IMR-90 (cell line): ENCODE measurements around the gene CHPT1. TPM values are rescaled to one million over a fixed set of nuclear protein-coding genes. Genes with fewer than 3 reads are reported as not detected.

ENCODE experiments used
- ATAC-seq: fragments of 200-7000 bp; cut with Tn5 transposase; 2 replicates; pipeline ENCODE4 v1.9.1; 2020; ENCODE audit warnings: low read depth, mild to moderate bottlenecking, moderate library complexity
- BruUV-seq: library from RNA; stranded (reverse); fragments of 400-500 nt; replicated peaks from 2 replicates; lab custom pipeline; 2021; lab: Mats Ljungman, UMichigan
- CTCF ChIA-PET: fragments of 300-600 bp; formaldehyde crosslinking; extraction: SDS; loops from one replicate; lab custom pipeline; 2021; ENCODE audit warnings: antibody characterized with exemption; lab: Yijun Ruan, JAX
- POLR2A ChIA-PET: fragments of 300-600 bp; sonication (Branson Sonifier 250); formaldehyde crosslinking; loops from one replicate; lab custom pipeline; 2022; ENCODE audit warnings: antibody characterized with exemption; ENCODE audit not compliant: unreplicated experiment; lab: Charles Lee
- DNase-seq: peaks from one replicate; pipeline ENCODE4 v3.0.0; 2013
- H2AFZ ChIP-seq: replicated peaks from 2 replicates; pipeline ENCODE3; 2013; ENCODE audit warnings: low read length, mild to moderate bottlenecking; ENCODE audit not compliant: poor library complexity
- H2AK5ac ChIP-seq: 2 replicates; pipeline ENCODE4 v1.6.1; 2013; ENCODE audit warnings: low read depth, low read length, inconsistent platforms
- H2AK9ac ChIP-seq: replicated peaks from 2 replicates; pipeline ENCODE3; 2013; ENCODE audit warnings: mild to moderate bottlenecking, low read depth, low read length, moderate library complexity; ENCODE audit not compliant: poor library complexity
- H2BK120ac ChIP-seq: 2 replicates; pipeline ENCODE4 v1.6.1; 2013; ENCODE audit warnings: low read depth, low read length, inconsistent platforms
- H2BK15ac ChIP-seq: 3 replicates; pipeline ENCODE4 v1.6.1; 2013; ENCODE audit warnings: low read depth, low read length, inconsistent platforms
- H2BK20ac ChIP-seq: 2 replicates; pipeline ENCODE4 v1.6.1; 2013; ENCODE audit warnings: low read depth, mild to moderate bottlenecking, inconsistent platforms, low read length, moderate library complexity
- H2BK5ac ChIP-seq: 2 replicates; pipeline ENCODE4 v1.6.1; 2013; ENCODE audit warnings: mild to moderate bottlenecking, low read depth, low read length, inconsistent platforms; ENCODE audit not compliant: poor library complexity, severe bottlenecking
- H3K14ac ChIP-seq: replicated peaks from 2 replicates; pipeline ENCODE4 v1.6.1; 2013; ENCODE audit warnings: low read depth, low read length, inconsistent platforms
- H3K18ac ChIP-seq: 2 replicates; pipeline ENCODE4 v1.6.1; 2013; ENCODE audit warnings: low read depth, low read length, control low read depth
- H3K23ac ChIP-seq: 2 replicates; pipeline ENCODE4 v1.6.1; 2013; ENCODE audit warnings: low read depth, low read length, inconsistent platforms
- H3K27ac ChIP-seq: 2 replicates; pipeline ENCODE4 v1.5.1; 2013; ENCODE audit warnings: mild to moderate bottlenecking, control low read depth, low read length; ENCODE audit not compliant: insufficient read depth
- H3K27me3 ChIP-seq: 2 replicates; pipeline ENCODE4 v1.6.1; 2013; ENCODE audit warnings: low read length; ENCODE audit not compliant: control insufficient read depth, insufficient read depth
- H3K36me3 ChIP-seq: 2 replicates; pipeline ENCODE4 v1.6.1; 2013; ENCODE audit warnings: low read length, mixed read lengths; ENCODE audit not compliant: control insufficient read depth, insufficient read depth
- H3K4ac ChIP-seq: 2 replicates; pipeline ENCODE4 v1.6.1; 2013; ENCODE audit warnings: low read depth, low read length, inconsistent platforms
- H3K4me1 ChIP-seq: 2 replicates; pipeline ENCODE4 v1.6.1; 2013; ENCODE audit warnings: low read length, mixed read lengths; ENCODE audit not compliant: control insufficient read depth, insufficient read depth
- H3K4me2 ChIP-seq: 2 replicates; pipeline ENCODE4 v1.6.1; 2013; ENCODE audit warnings: low read depth, mild to moderate bottlenecking, control low read depth, low read length, moderate library complexity
- H3K4me3 ChIP-seq: 2 replicates; pipeline ENCODE4 v1.5.1; 2013; ENCODE audit warnings: low read depth, mild to moderate bottlenecking, control low read depth, low read length, moderate library complexity; ENCODE audit not compliant: insufficient read depth
- H3K56ac ChIP-seq: 2 replicates; pipeline ENCODE4 v1.6.1; 2013; ENCODE audit warnings: low read length, inconsistent platforms; ENCODE audit not compliant: insufficient read depth; ENCODE audit errors: extremely low read depth
- H3K79me1 ChIP-seq, 2 experiments: 2 replicates each; pipeline ENCODE4 v1.6.1; 2013; ENCODE audit warnings: low read length in 2 of 2, inconsistent platforms in 1 of 2, low read depth in 1 of 2
- H3K9ac ChIP-seq: 2 replicates; pipeline ENCODE4 v1.6.1; 2013; ENCODE audit warnings: low read depth, low read length, control low read depth
- H3K9me1 ChIP-seq: 2 replicates; pipeline ENCODE4 v1.6.1; 2013; ENCODE audit warnings: low read length, inconsistent platforms; ENCODE audit not compliant: insufficient read depth
- H3K9me3 ChIP-seq: 2 replicates; pipeline ENCODE4 v1.6.1; 2013; ENCODE audit warnings: low read length; ENCODE audit not compliant: control insufficient read depth, insufficient read depth
- H4K20me1 ChIP-seq: 2 replicates; pipeline ENCODE4 v1.6.1; 2013; ENCODE audit warnings: low read length, inconsistent platforms; ENCODE audit not compliant: insufficient read depth
- H4K5ac ChIP-seq: 2 replicates; pipeline ENCODE4 v1.6.1; 2013; ENCODE audit warnings: mild to moderate bottlenecking, low read depth, low read length, control low read depth
- H4K8ac ChIP-seq, 2 experiments: 2 replicates each; pipeline ENCODE4 v1.6.1; 2013; ENCODE audit warnings: low read depth in 2 of 2, low read length in 2 of 2, control low read depth in 1 of 2, inconsistent platforms in 1 of 2
- H4K91ac ChIP-seq: 2 replicates; pipeline ENCODE4 v1.6.1; 2013; ENCODE audit warnings: low read depth, low read length, inconsistent platforms; ENCODE audit not compliant: insufficient read depth
- CHD1 ChIP-seq: IDR thresholded peaks from 2 replicates; pipeline ENCODE4 v1.6.1; 2012; ENCODE audit warnings: low read depth, low read length, improper control_type of control experiment
- MAFK ChIP-seq: IDR thresholded peaks from 2 replicates; pipeline ENCODE4 v1.6.1; 2012; ENCODE audit warnings: low read depth, low read length, improper control_type of control experiment
- RAD21 ChIP-seq: IDR thresholded peaks from 2 replicates; pipeline ENCODE4 v1.6.1; 2012; ENCODE audit warnings: low read length, improper control_type of control experiment
- WGBS, 2 experiments: methylation state at CpG; one replicate each; pipeline versions ENCODE4 v1.1.5 to v1.1.7; 2013; ENCODE audit warnings: missing lambda C conversion rate in 2 of 2; ENCODE audit not compliant: insufficient read length in 1 of 2; ENCODE audit errors: extremely low coverage in 2 of 2; 5-methylcytosine and 5-hydroxymethylcytosine counted together
- dilution Hi-C: fragments of 300-500 bp; cut with HindIII; formaldehyde crosslinking; loops from one replicate; pipeline ENCODE4 v1.14.3; 2018; ENCODE audit warnings: low sequenced_read_pairs; ENCODE audit not compliant: unreplicated experiment
- in situ Hi-C: fragments of 300-500 bp; cut with MboI; formaldehyde crosslinking; loops from 3 replicates; pipeline ENCODE4 v1.14.3; 2019; ENCODE audit warnings: low sequenced_read_pairs, inconsistent platforms, mixed read lengths
- intact Hi-C: fragments of 100-400 bp; cut with micrococcal nuclease; formaldehyde crosslinking; loops from 2 replicates; pipeline ENCODE4 v1.10.0; 2022
- polyA plus RNA-seq, 3 experiments: library from polyadenylated mRNA; depleted of rRNA; stranded (reverse); fragments of >200 nt; gene quantifications; 2 replicates each; pipeline ENCODE4 v1.2.3, GENCODE V29; 2012; ENCODE audit warnings: low replicate concordance in 1 of 3
- total RNA-seq: library from RNA; depleted of rRNA; stranded (reverse); fragments of >200 nt; gene quantifications from 2 replicates; pipeline ENCODE4 v1.2.3, GENCODE V29; 2012
- TF ChIP-seq, protein P1 (sequence below): fragments of 150-350 bp; IDR thresholded peaks from 2 replicates; pipeline ENCODE4 v1.6.1; 2016; ENCODE audit warnings: low read depth, mild to moderate bottlenecking, low read length, moderate library complexity, borderline replicate concordance
- TF ChIP-seq, protein P2 (sequence below): conservative IDR thresholded peaks from 2 replicates; pipeline ENCODE4 v1.5.1; 2012; ENCODE audit warnings: mild to moderate bottlenecking, low read depth, low read length, improper control_type of control experiment

Gene CHPT1
- total and polyA plus RNA-seq, 2 of the 4 experiments (the other 2 are of a cell fraction), result 8.1 to 11.7 TPM

DNA sequence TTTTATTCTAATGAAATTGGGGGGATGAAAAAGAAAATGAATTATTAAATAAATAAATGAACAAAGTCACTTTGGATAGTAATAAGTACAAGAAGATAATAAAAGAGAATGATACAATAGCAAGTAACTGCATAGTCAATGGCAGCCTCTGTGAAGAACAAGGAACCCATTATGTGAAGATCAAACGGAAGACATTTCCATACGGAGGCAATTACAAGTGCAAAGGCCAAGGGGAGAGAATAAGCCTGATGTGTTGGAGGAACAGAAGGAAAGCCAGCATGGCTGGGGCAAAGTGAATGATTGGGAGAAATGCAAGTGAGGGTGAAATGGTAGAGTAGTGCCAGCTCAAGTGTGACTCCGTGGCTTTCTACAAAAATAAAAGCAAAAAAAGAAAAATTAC is 43.9 kb upstream of the CHPT1 start:
- Histone ChIP-seq H3K79me1 (no peaks in the 10 kb centered on the region), H3K36me3 (no peaks in the 10 kb centered on the region), H4K20me1 (no peaks in the 10 kb centered on the region), H4K5ac (no peak overlapping the region), H3K27me3 (no peaks in the 10 kb centered on the region), H3K23ac (no peak overlapping the region), H3K4me3 (no peak overlapping the region), H3K18ac (no peak overlapping the region), H3K27ac (no peak overlapping the region), H3K9me1 (no peaks in the 10 kb centered on the region), H4K91ac (no peak overlapping the region), H3K14ac (no peak overlapping the region), H3K4ac (no peak overlapping the region), H3K4me2 (no peak overlapping the region), H3K9me3 (no peaks in the 10 kb centered on the region), H2BK5ac (no peak overlapping the region), H3K4me1 (no peaks in the 10 kb centered on the region), H2BK15ac (no peak overlapping the region), H3K56ac (no peak overlapping the region), H2AK5ac (no peak overlapping the region), H3K9ac (no peak overlapping the region), H2AFZ (no peak overlapping the region), H2AK9ac (no peak overlapping the region), H4K8ac (no peak overlapping the region), H2BK120ac (no peak overlapping the region), H2BK20ac (no peak overlapping the region)
- WGBS, 2 experiments, result 18% methylated on average over 2 of the region's 3 CpGs; no CpG with 5 or more reads in 1 of the 2 experiments
- ATAC-seq (no peak), DNase-seq (no peak)
- ChIA-PET CTCF (interaction anchor here (0.7 kb wide), 1 partner anchor 65 kb away, joined by 3 read pairs; no protein-coding TSS in a partner anchor), POLR2A (no interaction called here)
- TF ChIP-seq MAFK, result no peak
- no peak for TF ChIP-seq RAD21
- TF ChIP-seq, protein P1, sequence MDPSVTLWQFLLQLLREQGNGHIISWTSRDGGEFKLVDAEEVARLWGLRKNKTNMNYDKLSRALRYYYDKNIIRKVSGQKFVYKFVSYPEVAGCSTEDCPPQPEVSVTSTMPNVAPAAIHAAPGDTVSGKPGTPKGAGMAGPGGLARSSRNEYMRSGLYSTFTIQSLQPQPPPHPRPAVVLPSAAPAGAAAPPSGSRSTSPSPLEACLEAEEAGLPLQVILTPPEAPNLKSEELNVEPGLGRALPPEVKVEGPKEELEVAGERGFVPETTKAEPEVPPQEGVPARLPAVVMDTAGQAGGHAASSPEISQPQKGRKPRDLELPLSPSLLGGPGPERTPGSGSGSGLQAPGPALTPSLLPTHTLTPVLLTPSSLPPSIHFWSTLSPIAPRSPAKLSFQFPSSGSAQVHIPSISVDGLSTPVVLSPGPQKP, result no peak
- TF ChIP-seq CHD1, result no peak
- TF ChIP-seq, protein P2, sequence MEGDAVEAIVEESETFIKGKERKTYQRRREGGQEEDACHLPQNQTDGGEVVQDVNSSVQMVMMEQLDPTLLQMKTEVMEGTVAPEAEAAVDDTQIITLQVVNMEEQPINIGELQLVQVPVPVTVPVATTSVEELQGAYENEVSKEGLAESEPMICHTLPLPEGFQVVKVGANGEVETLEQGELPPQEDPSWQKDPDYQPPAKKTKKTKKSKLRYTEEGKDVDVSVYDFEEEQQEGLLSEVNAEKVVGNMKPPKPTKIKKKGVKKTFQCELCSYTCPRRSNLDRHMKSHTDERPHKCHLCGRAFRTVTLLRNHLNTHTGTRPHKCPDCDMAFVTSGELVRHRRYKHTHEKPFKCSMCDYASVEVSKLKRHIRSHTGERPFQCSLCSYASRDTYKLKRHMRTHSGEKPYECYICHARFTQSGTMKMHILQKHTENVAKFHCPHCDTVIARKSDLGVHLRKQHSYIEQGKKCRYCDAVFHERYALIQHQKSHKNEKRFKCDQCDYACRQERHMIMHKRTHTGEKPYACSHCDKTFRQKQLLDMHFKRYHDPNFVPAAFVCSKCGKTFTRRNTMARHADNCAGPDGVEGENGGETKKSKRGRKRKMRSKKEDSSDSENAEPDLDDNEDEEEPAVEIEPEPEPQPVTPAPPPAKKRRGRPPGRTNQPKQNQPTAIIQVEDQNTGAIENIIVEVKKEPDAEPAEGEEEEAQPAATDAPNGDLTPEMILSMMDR, result no peak
- in situ Hi-C loops, result no loop called here
- dilution Hi-C loops, result no loop called here
- no TSS peak for BruUV-seq
- intact Hi-C loops, result loop anchor here (1.0 kb wide), 1 partner anchor 46 kb away; no protein-coding TSS in a partner anchor
